Measurements from ENCODE around the gene TYW5. TPM values are rescaled to one million over a fixed set of nuclear protein-coding genes. Genes with fewer than 3 reads are reported as not detected.

Gene TYW5
- total RNA-seq, 4 donors from 2014 or later = 4.9 to 27.1 (median 11.4) TPM

- intact Hi-C loops (cut with DNase I; ENCODE audit: low total_unique reads) = no loop called here
- no peak for DNase-seq
- no peaks in the 10 kb centered on the region for H3K4me1 ChIP-seq
- H3K9me3 ChIP-seq = no peaks in the 10 kb centered on the region
- no peaks in the 10 kb centered on the region for H3K36me3 ChIP-seq
- no peak for TF ChIP-seq POLR2A (IDR thresholded peaks at IDR 0.05)
- TF ChIP-seq POLR2AphosphoS5 (IDR thresholded peaks at IDR 0.05) = no peak
- H3K27ac ChIP-seq = no peak overlapping the region
- in situ Hi-C loops (cut with MboI; ENCODE audit: low pct_ligation_motif_present in 1 of 4, low pct_unique_long_range_greater_than_20kb in 1 of 4, low sequenced_read_pairs in 3 of 4) = no loop called here
- H3K4me3 ChIP-seq = no peak overlapping the region
- no peaks in the 10 kb centered on the region for H3K27me3 ChIP-seq
- WGBS, 2 donors (ENCODE audit: low coverage in 1 of 2) = 79 to 84% methylated on average over 4 of the region's 4 CpGs
Observed at GRCh38 chr2:199901942-199902341, 53.3 kb downstream of the TYW5 start.

- in situ Hi-C loops (cut with MboI; ENCODE audit: low pct_ligation_motif_present in 1 of 4, low pct_unique_long_range_greater_than_20kb in 1 of 4, low sequenced_read_pairs in 3 of 4) = no loop called here
- TF ChIP-seq EP300 (IDR thresholded peaks at IDR 0.05; ENCODE audit: low read depth) (no peak), POLR2A (IDR thresholded peaks at IDR 0.05) (no peak)
Observed at GRCh38 chr2:199896617-199897016, 58.7 kb downstream of the TYW5 start.

GRCh38 chr2:199895406-199895805 lies 59.9 kb downstream of the TYW5 start:
- in situ Hi-C loops (cut with MboI; ENCODE audit: low pct_ligation_motif_present in 1 of 4, low pct_unique_long_range_greater_than_20kb in 1 of 4, low sequenced_read_pairs in 3 of 4) = no loop called here
- WGBS, 2 donors (ENCODE audit: low coverage in 1 of 2) = 66 to 67% methylated on average over 1 to 3 of the region's 3 CpGs

More at GRCh38 chr2:199896617-199897016, 58.7 kb downstream of the TYW5 start:
- no peak overlapping the region for H3K4me3 ChIP-seq
- no peaks in the 10 kb centered on the region for H3K27me3 ChIP-seq
- no peaks in the 10 kb centered on the region for H3K4me1 ChIP-seq
- intact Hi-C loops (cut with DNase I; ENCODE audit: low total_unique reads) = no loop called here
- 71 to 86% methylated on average over 2 of the region's 2 CpGs for WGBS, 2 donors (ENCODE audit: low coverage in 1 of 2)
- H3K36me3 ChIP-seq = no peaks in the 10 kb centered on the region
- no peak overlapping the region for H3K27ac ChIP-seq
- H3K9me3 ChIP-seq = no peaks in the 10 kb centered on the region
- DNase-seq = no peak

GRCh38 chr2:199883474-199884212 lies 71.6 kb downstream of the TYW5 start:
- no peak overlapping the region for H3K4me3 ChIP-seq
- DNase-seq = no peak
- intact Hi-C loops (cut with DNase I; ENCODE audit: low total_unique reads) (no loop called here), in situ Hi-C loops (cut with MboI; ENCODE audit: low pct_ligation_motif_present in 1 of 4, low pct_unique_long_range_greater_than_20kb in 1 of 4, low sequenced_read_pairs in 3 of 4) (no loop called here)
- H3K27me3 ChIP-seq = no peaks in the 10 kb centered on the region
- H3K27ac ChIP-seq = no peak overlapping the region
- H3K9me3 ChIP-seq = no peaks in the 10 kb centered on the region
- peaks cover 0 to 6% (median 0%) of the 10 kb centered on the region in 4 donors for H3K4me1 ChIP-seq
- no peaks in the 10 kb centered on the region for H3K36me3 ChIP-seq
- TF ChIP-seq POLR2A (IDR thresholded peaks at IDR 0.05) (no peak), EP300 (IDR thresholded peaks at IDR 0.05; ENCODE audit: low read depth) (no peak), POLR2AphosphoS5 (IDR thresholded peaks at IDR 0.05) (no peak), CTCF (IDR thresholded peaks at IDR 0.05) (no peak)
- 87 to 95% methylated on average over 5 to 6 of the region's 6 CpGs for WGBS, 2 donors (ENCODE audit: low coverage in 1 of 2)

More at GRCh38 chr2:199895406-199895805, 59.9 kb downstream of the TYW5 start:
- Histone ChIP-seq H3K36me3 (no peaks in the 10 kb centered on the region), H3K4me3 (no peak overlapping the region), H3K9me3 (no peaks in the 10 kb centered on the region), H3K27ac (no peak overlapping the region), H3K27me3 (no peaks in the 10 kb centered on the region), H3K4me1 (no peaks in the 10 kb centered on the region)
- intact Hi-C loops (cut with DNase I; ENCODE audit: low total_unique reads) = no loop called here
- DNase-seq = no peak
- no peak for TF ChIP-seq POLR2AphosphoS5 (IDR thresholded peaks at IDR 0.05)
- TF ChIP-seq CTCF (IDR thresholded peaks at IDR 0.05) = no peak
- TF ChIP-seq POLR2A (IDR thresholded peaks at IDR 0.05) = no peak
- TF ChIP-seq EP300 (IDR thresholded peaks at IDR 0.05; ENCODE audit: low read depth) = no peak

- no peaks in the 10 kb centered on the region for H3K27me3 ChIP-seq
- H3K27ac ChIP-seq = no peak overlapping the region
- DNase-seq = no peak
- H3K4me1 ChIP-seq = peaks cover 0 to 6% (median 0%) of the 10 kb centered on the region in 4 donors
- intact Hi-C loops (cut with DNase I; ENCODE audit: low total_unique reads) = no loop called here
- no peak for TF ChIP-seq CTCF (IDR thresholded peaks at IDR 0.05)
- no peak for TF ChIP-seq POLR2AphosphoS5 (IDR thresholded peaks at IDR 0.05)
- TF ChIP-seq EP300 (IDR thresholded peaks at IDR 0.05; ENCODE audit: low read depth) = no peak
- TF ChIP-seq POLR2A (IDR thresholded peaks at IDR 0.05) = no peak
- H3K4me3 ChIP-seq = no peak overlapping the region
- in situ Hi-C loops (cut with MboI; ENCODE audit: low pct_ligation_motif_present in 1 of 4, low pct_unique_long_range_greater_than_20kb in 1 of 4, low sequenced_read_pairs in 3 of 4) = no loop called here
- no peaks in the 10 kb centered on the region for H3K36me3 ChIP-seq
- no peaks in the 10 kb centered on the region for H3K9me3 ChIP-seq
Observed at GRCh38 chr2:199882667-199883066, 72.6 kb downstream of the TYW5 start.

Small RNAs within 50 kb of the gene (small RNA-seq; reads per million reads assigned to genes)
- 0 reads per million in 4 donors for gene RN7SL717P

Other genes starting within 250 kb of the TYW5 start
- 1 to 10 TPM in 2 of 4 donors, not detected in 2; 1.8 to 2.7 TPM for gene FTCDNL1, start 104.3 kb downstream of the TYW5 start, total RNA-seq
- gene C2orf69, start 44.2 kb downstream of the TYW5 start, total RNA-seq = 10 to 100 TPM in 3 of 4 donors, 1 to 10 TPM in 1; 6.0 to 26.3 (median 13.2) TPM
- gene MAIP1, start 91 bp upstream of the TYW5 start, total RNA-seq = 100 to 1,000 TPM in 1 of 4 donors, 10 to 100 TPM in 3; 19.1 to 104 (median 33.2) TPM